Measurements from ENCODE around the gene TMEM30B.

GRCh38 chr14:61322011-61322798 lies 41.1 kb upstream of the TMEM30B start:
- TF ChIP-seq L3MBTL2 (conservative IDR thresholded peaks at IDR 0.05) = no peak
- no peak for TF ChIP-seq SP1 (IDR thresholded peaks at IDR 0.05)
- no peak for TF ChIP-seq FOXK2 (IDR thresholded peaks at IDR 0.05)
- TF ChIP-seq BHLHE40 (IDR thresholded peaks at IDR 0.05; ENCODE audit: borderline replicate concordance) = no peak
- TF ChIP-seq PKNOX1 (IDR thresholded peaks at IDR 0.05) = no peak
- no peak for TF ChIP-seq SUZ12 (IDR thresholded peaks at IDR 0.05)
- TF ChIP-seq ELF4 (IDR thresholded peaks at IDR 0.05) = no peak
